SH-SY5Y (cell line): Measurements from ENCODE around the gene LST1.

Experiments used
- GATA2 ChIP-seq: IDR thresholded peaks from 2 replicates; pipeline ENCODE4 v1.6.1; 2011; ENCODE audit warnings: mild to moderate bottlenecking, low read depth, low read length
- GATA3 ChIP-seq: IDR thresholded peaks from 2 replicates; pipeline ENCODE4 v1.6.1; 2011; ENCODE audit warnings: low read depth, mild to moderate bottlenecking, low read length, moderate library complexity

GRCh38 chr6:31597006-31597405, 10.9 kb downstream of the LST1 start:
- no peak for TF ChIP-seq GATA2
- TF ChIP-seq GATA3 = no peak
